ENCODE results near the gene ALDOA. TPM values are rescaled to one million over a fixed set of nuclear protein-coding genes. Genes with fewer than 3 reads are reported as not detected.

The ALDOA gene
- total RNA-seq, 3 donors from 2014 or later (not counting 1 experiment from before 2014, with no cell fraction given): 412 to 544 (median 490) TPM

GRCh38 chr16:30082545-30083090, 17.1 kb downstream of the ALDOA start:
- no peaks in the 10 kb centered on the region for H3K36me3 Mint-ChIP-seq
- Histone ChIP-seq H3K36me3 (ENCODE audit: control insufficient read depth, insufficient read depth, low read length) (peaks cover 62% of the 10 kb centered on the region), H3K4me3 (ENCODE audit: low read length) (no peak overlapping the region), H3K4me1 (ENCODE audit: control insufficient read depth, insufficient read depth, low read length) (peaks cover 12% of the 10 kb centered on the region), H3K27me3 (ENCODE audit: control insufficient read depth, insufficient read depth, low read length) (no peaks in the 10 kb centered on the region), H3K9me3 (ENCODE audit: control insufficient read depth, insufficient read depth, low read length) (no peaks in the 10 kb centered on the region), H3K27ac (ENCODE audit: low read length) (no peak overlapping the region)
- no peak for TF ChIP-seq CTCF (IDR thresholded peaks at IDR 0.05)
- intact Hi-C loops (cut with micrococcal nuclease): no loop called here
- 94% methylated on average over 20 of the region's 20 CpGs for WGBS (ENCODE audit: insufficient coverage)
- H3K4me3 Mint-ChIP-seq: no peak overlapping the region
- H3K9me3 Mint-ChIP-seq: no peaks in the 10 kb centered on the region
- H3K27ac Mint-ChIP-seq: peak overlapping the region in 1 of 2 donors; percentile 65
- no peak for DNase-seq
- H3K27me3 Mint-ChIP-seq (ENCODE audit: low read depth in 2 of 2): no peaks in the 10 kb centered on the region
- H3K4me1 Mint-ChIP-seq: peaks cover 7 to 28% of the 10 kb centered on the region in 2 donors
- no peak for ATAC-seq

- Mint-ChIP-seq H3K4me1 (peaks cover 0 to 20% of the 10 kb centered on the region in 2 donors), H3K36me3 (no peaks in the 10 kb centered on the region), H3K27me3 (ENCODE audit: low read depth in 2 of 2) (no peaks in the 10 kb centered on the region), H3K27ac (peak overlapping the region in 1 of 2 donors; percentile 65), H3K9me3 (no peaks in the 10 kb centered on the region), H3K4me3 (no peak overlapping the region)
- WGBS (ENCODE audit: insufficient coverage): 96% methylated on average over 22 of the region's 24 CpGs
- TF ChIP-seq CTCF (IDR thresholded peaks at IDR 0.05): no peak
- Histone ChIP-seq H3K27ac (ENCODE audit: low read length) (no peak overlapping the region), H3K4me3 (ENCODE audit: low read length) (no peak overlapping the region), H3K27me3 (ENCODE audit: control insufficient read depth, insufficient read depth, low read length) (no peaks in the 10 kb centered on the region), H3K9me3 (ENCODE audit: control insufficient read depth, insufficient read depth, low read length) (no peaks in the 10 kb centered on the region), H3K36me3 (ENCODE audit: control insufficient read depth, insufficient read depth, low read length) (peaks cover 56% of the 10 kb centered on the region), H3K4me1 (ENCODE audit: control insufficient read depth, insufficient read depth, low read length) (peaks cover 4% of the 10 kb centered on the region)
- DNase-seq: no peak
- peak in 1 of 3 donors; percentile 11 for ATAC-seq
- intact Hi-C loops (cut with micrococcal nuclease): no loop called here
These were observed 17.9 kb downstream of the ALDOA start for GRCh38 chr16:30083216-30084055.

GRCh38 chr16:30084096-30084815, 18.7 kb downstream of the ALDOA start:
- DNase-seq: no peak
- Mint-ChIP-seq H3K36me3 (no peaks in the 10 kb centered on the region), H3K9me3 (no peaks in the 10 kb centered on the region), H3K27ac (peak overlapping the region in 1 of 2 donors; percentile 49), H3K27me3 (ENCODE audit: low read depth in 2 of 2) (no peaks in the 10 kb centered on the region), H3K4me1 (peaks cover 0 to 19% of the 10 kb centered on the region in 2 donors), H3K4me3 (no peak overlapping the region)
- peaks cover 55% of the 10 kb centered on the region for H3K36me3 ChIP-seq (ENCODE audit: control insufficient read depth, insufficient read depth, low read length)
- H3K4me1 ChIP-seq (ENCODE audit: control insufficient read depth, insufficient read depth, low read length): no peaks in the 10 kb centered on the region
- ATAC-seq: no peak
- no peak overlapping the region for H3K4me3 ChIP-seq (ENCODE audit: low read length)
- H3K27me3 ChIP-seq (ENCODE audit: control insufficient read depth, insufficient read depth, low read length): no peaks in the 10 kb centered on the region
- intact Hi-C loops (cut with micrococcal nuclease): no loop called here
- H3K9me3 ChIP-seq (ENCODE audit: control insufficient read depth, insufficient read depth, low read length): no peaks in the 10 kb centered on the region
- WGBS (ENCODE audit: insufficient coverage): 97% methylated on average over 18 of the region's 18 CpGs
- TF ChIP-seq CTCF (IDR thresholded peaks at IDR 0.05): no peak
- no peak overlapping the region for H3K27ac ChIP-seq (ENCODE audit: low read length)
